ENCODE measurements around the gene TEKT5. TPM values are rescaled to one million over a fixed set of nuclear protein-coding genes. Genes with fewer than 3 reads are reported as not detected.
"Not testable (repeated sequence)": the region's sequence is repeated elsewhere in the genome, so short reads cannot be mapped to it uniquely, and the experiment has no call there.

TEKT5 gene
- total RNA-seq, 1 donor from 2014 or later: not detected

GRCh38 chr16:10635365-10636021 is 59.2 kb downstream of the TEKT5 start:
- no peak for DNase-seq (ENCODE audit: low spot score)

GRCh38 chr16:10633429-10633828 is 61.3 kb downstream of the TEKT5 start:
- not testable (repeated sequence) for DNase-seq (ENCODE audit: low spot score)

GRCh38 chr16:10631886-10632285 is 62.8 kb downstream of the TEKT5 start:
- DNase-seq (ENCODE audit: low spot score): no peak

GRCh38 chr16:10629592-10629963 is 65.2 kb downstream of the TEKT5 start:
- no peak for DNase-seq (ENCODE audit: low spot score)

- DNase-seq (ENCODE audit: low spot score): no peak
Observed at GRCh38 chr16:10625595-10626357, 69.0 kb downstream of the TEKT5 start.

- DNase-seq (ENCODE audit: low spot score): no peak
Observed at GRCh38 chr16:10624527-10624926, 70.2 kb downstream of the TEKT5 start.

- no peak for DNase-seq (ENCODE audit: low spot score)
Observed at GRCh38 chr16:10623059-10623458, 71.7 kb downstream of the TEKT5 start.

GRCh38 chr16:10622036-10622921 is 72.5 kb downstream of the TEKT5 start:
- no peak for DNase-seq (ENCODE audit: low spot score)

GRCh38 chr16:10621216-10621949 is 73.3 kb downstream of the TEKT5 start:
- not testable (repeated sequence) for DNase-seq (ENCODE audit: low spot score)

GRCh38 chr16:10620120-10620519 is 74.6 kb downstream of the TEKT5 start:
- DNase-seq (ENCODE audit: low spot score): no peak

GRCh38 chr16:10619271-10619849 is 75.4 kb downstream of the TEKT5 start:
- no peak for DNase-seq (ENCODE audit: low spot score)

- DNase-seq (ENCODE audit: low spot score): no peak
Observed at GRCh38 chr16:10618710-10619209, 76.0 kb downstream of the TEKT5 start.

- DNase-seq (ENCODE audit: low spot score): no peak
Observed at GRCh38 chr16:10617662-10618420, 76.9 kb downstream of the TEKT5 start.

- DNase-seq (ENCODE audit: low spot score): peak; percentile 95
Observed at GRCh38 chr16:10616756-10617640, 77.7 kb downstream of the TEKT5 start.

- peak; percentile 65 for DNase-seq (ENCODE audit: low spot score)
Observed at GRCh38 chr16:10616419-10616755, 78.3 kb downstream of the TEKT5 start.

GRCh38 chr16:10614685-10615084 is 80.0 kb downstream of the TEKT5 start:
- no peak for DNase-seq (ENCODE audit: low spot score)

GRCh38 chr16:10613785-10614485 is 80.8 kb downstream of the TEKT5 start:
- DNase-seq (ENCODE audit: low spot score): no peak

GRCh38 chr16:10612649-10613179 is 82.0 kb downstream of the TEKT5 start:
- no peak for DNase-seq (ENCODE audit: low spot score)

All from umbilical cord (tissue), 2 donors.